Neural crest cell (in vitro differentiated cells): Measurements from ENCODE around the gene KRTAP1-5. TPM values are rescaled to one million over a fixed set of nuclear protein-coding genes. Genes with fewer than 3 reads are reported as not detected.
"Not testable (repeated sequence)": the region's sequence is repeated elsewhere in the genome, so short reads cannot be mapped to it uniquely, and the experiment has no call there.

Source experiments
- DNase-seq: peaks from one replicate; pipeline ENCODE4 v3.0.0; 2021; ENCODE audit warnings: low read depth, mixed read lengths, low spot score
- H3K27ac Mint-ChIP-seq: one replicate; pipeline ENCODE4 v1.8.0; 2021; ENCODE audit warnings: mild to moderate bottlenecking, mixed read lengths; ENCODE audit not compliant: unreplicated experiment
- H3K27me3 Mint-ChIP-seq: 2 replicates; pipeline ENCODE4 v1.8.0; 2021; ENCODE audit warnings: low read depth, mild to moderate bottlenecking, mixed read lengths
- H3K36me3 Mint-ChIP-seq: 2 replicates; pipeline ENCODE4 v1.8.0; 2021; ENCODE audit warnings: low read depth, mild to moderate bottlenecking, mixed read lengths
- H3K4me1 Mint-ChIP-seq: 2 replicates; pipeline ENCODE4 v1.8.0; 2021; ENCODE audit warnings: mixed read lengths
- H3K4me3 Mint-ChIP-seq: one replicate; pipeline ENCODE4 v1.8.0; 2021; ENCODE audit warnings: mild to moderate bottlenecking, mixed read lengths
- H3K9me3 Mint-ChIP-seq: 2 replicates; pipeline ENCODE4 v1.8.0; 2021; ENCODE audit warnings: mixed read lengths
- CTCF ChIP-seq: fragments of 200-600 bp; sonication (generic); conservative IDR thresholded peaks from 2 replicates; pipeline ENCODE4 v1.5.0; 2021; ENCODE audit warnings: antibody characterized with exemption, mild to moderate bottlenecking
- total RNA-seq: library from RNA; stranded (reverse); gene quantifications from 2 replicates; pipeline ENCODE4 v1.2.1, GENCODE V29; 2021

Gene KRTAP1-5
- total RNA-seq, 1 donor from 2014 or later = not detected

- Mint-ChIP-seq H3K27me3 (no peaks in the 10 kb centered on the region), H3K27ac (no peak within 1 kb of the TSS), H3K36me3 (no peaks in the 10 kb centered on the region), H3K9me3 (peaks cover 7% of the 10 kb centered on the region), H3K4me1 (peaks cover 8% of the 10 kb centered on the region), H3K4me3 (no peak within 1 kb of the TSS)
- no peak for TF ChIP-seq CTCF
- no peak for DNase-seq
These were observed 33.1 kb upstream of the KRTAP1-5 start, which contains the start of gene KRTAP2-3 for GRCh38 chr17:41060052-41060604. KRTAP2-3 (minus strand) TSS chr17:41060114; CDS start chr17:41060050, 64 bp downstream.

GRCh38 chr17:41059276-41060051 lies 32.5 kb upstream of the KRTAP1-5 start:
- not testable (repeated sequence) for H3K36me3 Mint-ChIP-seq, H3K27ac Mint-ChIP-seq, H3K4me1 Mint-ChIP-seq, H3K27me3 Mint-ChIP-seq, H3K4me3 Mint-ChIP-seq, H3K9me3 Mint-ChIP-seq, DNase-seq

DNA sequence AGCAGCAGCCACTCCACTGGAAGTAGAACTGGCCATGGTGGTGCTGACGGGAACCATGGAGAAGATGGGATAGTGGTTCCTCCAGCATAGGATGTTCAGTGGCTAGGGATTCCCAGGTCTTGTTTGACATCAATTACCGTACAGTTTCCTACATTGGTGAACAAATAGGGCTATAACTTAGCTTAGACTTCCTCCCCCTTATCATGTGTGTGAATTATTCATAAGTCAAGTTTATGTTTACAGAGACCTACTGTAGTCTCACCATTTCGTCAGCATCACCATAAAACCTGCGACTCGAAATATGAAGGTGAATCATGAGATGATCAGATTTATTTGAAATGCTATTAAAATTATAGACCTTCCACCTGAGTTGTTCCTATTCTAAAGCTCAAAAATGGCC lies 31.7 kb upstream of the KRTAP1-5 start:
- no peaks in the 10 kb centered on the region for H3K36me3 Mint-ChIP-seq
- H3K9me3 Mint-ChIP-seq = peaks cover 7% of the 10 kb centered on the region
- H3K27me3 Mint-ChIP-seq = no peaks in the 10 kb centered on the region
- DNase-seq = no peak
- TF ChIP-seq CTCF = no peak
- peaks cover 8% of the 10 kb centered on the region for H3K4me1 Mint-ChIP-seq
- H3K4me3 Mint-ChIP-seq = no peak overlapping the region
- H3K27ac Mint-ChIP-seq = no peak overlapping the region

GRCh38 chr17:41057547-41057946 lies 30.5 kb upstream of the KRTAP1-5 start:
- TF ChIP-seq CTCF = no peak
- Mint-ChIP-seq H3K36me3 (no peaks in the 10 kb centered on the region), H3K4me1 (peaks cover 8% of the 10 kb centered on the region), H3K9me3 (peaks cover 9% of the 10 kb centered on the region), H3K27me3 (no peaks in the 10 kb centered on the region), H3K4me3 (no peak overlapping the region), H3K27ac (no peak overlapping the region)
- DNase-seq = no peak

DNA sequence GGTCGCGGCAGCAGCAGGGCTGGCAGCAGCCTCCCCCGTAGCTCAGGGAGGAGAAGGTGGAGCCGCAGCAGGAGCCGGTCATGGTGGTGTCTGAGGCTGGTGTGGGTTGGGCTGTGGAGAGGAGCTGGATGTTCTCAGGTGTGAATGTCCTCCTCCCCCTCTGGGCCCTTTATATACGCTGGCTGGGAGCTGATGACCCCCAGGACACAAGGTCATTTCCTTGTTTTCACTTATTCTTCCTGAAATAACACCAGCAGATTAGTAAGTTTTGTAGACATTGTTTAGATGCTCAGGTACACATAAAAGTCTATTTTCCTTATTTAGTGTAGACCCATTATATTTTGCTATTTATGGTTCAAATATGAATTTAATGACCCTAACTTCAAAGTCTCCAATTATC lies 28.1 kb upstream of the KRTAP1-5 start, which contains the start of gene KRTAP2-2:
TSS of gene KRTAP2-2 (minus strand) at position 101 of the 400 bp plus-strand sequence. CDS start at position 82, 19 bp downstream.
- not testable (repeated sequence) for H3K4me1 Mint-ChIP-seq

GRCh38 chr17:41054556-41054955 lies 27.5 kb upstream of the KRTAP1-5 start:
- not testable (repeated sequence) for H3K27me3 Mint-ChIP-seq, H3K4me3 Mint-ChIP-seq, DNase-seq, H3K27ac Mint-ChIP-seq, H3K9me3 Mint-ChIP-seq, H3K36me3 Mint-ChIP-seq, H3K4me1 Mint-ChIP-seq

More for the DNA sequence above, 28.1 kb upstream of the KRTAP1-5 start, which contains the start of gene KRTAP2-2:
- H3K9me3 Mint-ChIP-seq, H3K4me3 Mint-ChIP-seq, H3K27ac Mint-ChIP-seq, H3K27me3 Mint-ChIP-seq, DNase-seq, H3K36me3 Mint-ChIP-seq: not testable (repeated sequence)

- no peak for DNase-seq
- H3K9me3 Mint-ChIP-seq = peaks cover 9% of the 10 kb centered on the region
- no peak overlapping the region for H3K27ac Mint-ChIP-seq
- H3K36me3 Mint-ChIP-seq = no peaks in the 10 kb centered on the region
- no peak overlapping the region for H3K4me3 Mint-ChIP-seq
- H3K27me3 Mint-ChIP-seq = peaks cover 11% of the 10 kb centered on the region
- H3K4me1 Mint-ChIP-seq = no peaks in the 10 kb centered on the region
- TF ChIP-seq CTCF = no peak
These were observed 27.0 kb upstream of the KRTAP1-5 start for GRCh38 chr17:41054025-41054424.
